H1 (cell line): ENCODE data around the gene FCGR3B. TPM values are rescaled to one million over a fixed set of nuclear protein-coding genes. Genes with fewer than 3 reads are reported as not detected.
"Not testable (repeated sequence)": the region's sequence is repeated elsewhere in the genome, so short reads cannot be mapped to it uniquely, and the experiment has no call there.

ENCODE experiments used
- CTCF ChIA-PET: fragments of 300-600 bp; sonication (Branson Sonifier 250); formaldehyde crosslinking; loops from one replicate; lab custom pipeline; 2021; ENCODE audit not compliant: partially characterized antibody; lab: Charles Lee
- POLR2A ChIA-PET: fragments of 300-600 bp; sonication (Branson Sonifier 250); formaldehyde crosslinking; loops from one replicate; lab custom pipeline; 2021; ENCODE audit warnings: inconsistent platforms; ENCODE audit not compliant: partially characterized antibody; lab: Charles Lee
- DNase-seq, 2 experiments: peaks; one replicate each; pipeline versions ENCODE4 v3.0.0 to v3.0.0-alpha.2; 2010 to 2022; ENCODE audit warnings: low spot score in 2 of 2, low read depth in 1 of 2, mixed read lengths in 1 of 2
- FAIRE-seq: peaks from 2 replicates; lab custom pipeline; 2011; peaks lifted over from hg19 to GRCh38; lab: Jason Lieb, UNC
- H2AFZ ChIP-seq: 2 replicates; pipeline ENCODE4 v1.8.1; 2012; ENCODE audit warnings: low read length, inconsistent platforms
- H2AK5ac ChIP-seq: 2 replicates; pipeline ENCODE4 v1.6.1; 2013; ENCODE audit warnings: low read depth, low read length
- H2BK120ac ChIP-seq: replicated peaks from 2 replicates; pipeline ENCODE3; 2013; ENCODE audit warnings: low read depth, low read length, inconsistent platforms
- H2BK12ac ChIP-seq: 2 replicates; pipeline ENCODE4 v1.6.1; 2013; ENCODE audit warnings: low read depth, low read length
- H2BK15ac ChIP-seq: 2 replicates; pipeline ENCODE4 v1.6.1; 2013; ENCODE audit warnings: low read length
- H2BK20ac ChIP-seq: 2 replicates; pipeline ENCODE4 v1.6.1; 2013; ENCODE audit warnings: low read length
- H2BK5ac ChIP-seq: 2 replicates; pipeline ENCODE4 v1.6.1; 2013; ENCODE audit warnings: low read depth, low read length
- H3K14ac ChIP-seq: 2 replicates; pipeline ENCODE4 v1.6.1; 2013; ENCODE audit warnings: inconsistent platforms; ENCODE audit not compliant: insufficient read length
- H3K18ac ChIP-seq: 2 replicates; pipeline ENCODE4 v1.6.1; 2013; ENCODE audit warnings: low read length; ENCODE audit errors: extremely low read depth
- H3K23ac ChIP-seq: 2 replicates; pipeline ENCODE4 v1.6.1; 2013; ENCODE audit warnings: inconsistent platforms; ENCODE audit not compliant: insufficient read length
- H3K23me2 ChIP-seq: 2 replicates; pipeline ENCODE4 v1.6.1; 2013; ENCODE audit warnings: low read depth, low read length
- H3K27ac ChIP-seq: 2 replicates; pipeline ENCODE4 v1.6.1; 2011; ENCODE audit warnings: low read depth, low read length, inconsistent platforms
- H3K27me3 ChIP-seq, 4 experiments: replicated peaks in 1 of 4; 1 replicate in 1 of 4; 2 replicates in 3 of 4; pipeline versions ENCODE4 v1.6.1 to v1.8.1; 2011 to 2013; ENCODE audit warnings: low read length in 3 of 4, mild to moderate bottlenecking in 3 of 4, inconsistent platforms in 2 of 4, mixed read lengths in 2 of 4, moderate library complexity in 1 of 4; ENCODE audit not compliant: control insufficient read depth in 3 of 4, insufficient read depth in 3 of 4; ENCODE audit errors: extremely low read depth in 1 of 4
- H3K36me3 ChIP-seq, 4 experiments: 2 replicates each; pipeline versions ENCODE4 v1.6.1 to v1.8.1; 2011 to 2013; ENCODE audit warnings: mild to moderate bottlenecking in 4 of 4, low read length in 3 of 4, moderate library complexity in 2 of 4, control low read depth in 1 of 4, inconsistent platforms in 1 of 4; ENCODE audit not compliant: insufficient read depth in 4 of 4, control insufficient read depth in 2 of 4
- H3K4ac ChIP-seq: replicated peaks from 2 replicates; pipeline ENCODE3; 2013; ENCODE audit warnings: low read length, low read depth, mixed read lengths, inconsistent platforms; ENCODE audit not compliant: insufficient read length
- H3K4me1 ChIP-seq, 4 experiments: replicated peaks in 1 of 4; 1 replicate in 1 of 4; 2 replicates in 3 of 4; pipeline versions ENCODE4 v1.6.1 to v1.8.1; 2011 to 2013; ENCODE audit warnings: low read length in 3 of 4, inconsistent platforms in 2 of 4, mixed read lengths in 1 of 4; ENCODE audit not compliant: insufficient read depth in 4 of 4, control insufficient read depth in 3 of 4
- H3K4me2 ChIP-seq, 2 experiments: 2 replicates each; pipeline versions ENCODE4 v1.6.1 to v1.8.1; 2011 to 2013; ENCODE audit warnings: low read depth in 2 of 2, low read length in 2 of 2, control low read depth in 1 of 2, inconsistent platforms in 1 of 2, mild to moderate bottlenecking in 1 of 2; ENCODE audit not compliant: insufficient read depth in 1 of 2
- H3K4me3 ChIP-seq, 4 experiments: fragments of 200-600, 300-600 bp in 1 of 4; sonication (generic), shearing (Covaris generic), sonication (Bioruptor Twin) in 1 of 4; 2 replicates each; pipeline versions ENCODE4 v1.5.1 to v1.8.1; 2011 to 2016; ENCODE audit warnings: low read length in 4 of 4, low read depth in 3 of 4, control low read depth in 2 of 4, inconsistent platforms in 2 of 4, mild to moderate bottlenecking in 2 of 4, mixed read lengths in 1 of 4, moderate library complexity in 1 of 4; ENCODE audit not compliant: insufficient read depth in 2 of 4; ENCODE audit errors: extremely low read depth in 1 of 4
- H3K56ac ChIP-seq: replicated peaks from 2 replicates; pipeline ENCODE3; 2013; ENCODE audit warnings: low read depth, mild to moderate bottlenecking, mixed read lengths, low read length, inconsistent platforms; ENCODE audit not compliant: insufficient read length
- H3K79me1 ChIP-seq: 2 replicates; pipeline ENCODE4 v1.6.1; 2013; ENCODE audit warnings: low read depth, low read length, control low read depth
- H3K79me2 ChIP-seq, 2 experiments: 2 replicates each; pipeline versions ENCODE4 v1.6.1 to v1.8.1; 2012 to 2013; ENCODE audit warnings: low read length in 2 of 2, mild to moderate bottlenecking in 2 of 2, inconsistent platforms in 1 of 2; ENCODE audit not compliant: insufficient read depth in 2 of 2, control insufficient read depth in 1 of 2
- H3K9ac ChIP-seq, 4 experiments: replicated peaks in 1 of 4; 1 replicate in 1 of 4; 2 replicates in 3 of 4; pipeline versions ENCODE4 v1.6.1 to v1.8.1; 2011 to 2013; ENCODE audit warnings: low read depth in 3 of 4, low read length in 3 of 4, control low read depth in 2 of 4, mild to moderate bottlenecking in 2 of 4, moderate library complexity in 2 of 4, inconsistent platforms in 1 of 4; ENCODE audit errors: extremely low read depth in 1 of 4
- H3K9me3 ChIP-seq, 2 experiments: 2 replicates each; pipeline versions ENCODE4 v1.6.1 to v1.8.1; 2012 to 2013; ENCODE audit warnings: mild to moderate bottlenecking in 2 of 2, moderate library complexity in 2 of 2, control low read depth in 1 of 2, inconsistent platforms in 1 of 2, low read depth in 1 of 2, low read length in 1 of 2, mixed read lengths in 1 of 2; ENCODE audit not compliant: insufficient read depth in 2 of 2
- H4K20me1 ChIP-seq, 2 experiments: replicated peaks in 1 of 2; 2 replicates each; pipeline versions ENCODE3 to v1.8.1; 2011 to 2013; ENCODE audit warnings: inconsistent platforms in 2 of 2, low read length in 2 of 2, mild to moderate bottlenecking in 1 of 2; ENCODE audit not compliant: insufficient read depth in 2 of 2, control insufficient read depth in 1 of 2
- H4K5ac ChIP-seq: 2 replicates; pipeline ENCODE4 v1.6.1; 2013; ENCODE audit warnings: low read length, low read depth, mixed read lengths, inconsistent platforms; ENCODE audit not compliant: insufficient read length
- H4K8ac ChIP-seq: 2 replicates; pipeline ENCODE4 v1.8.0; 2013; ENCODE audit warnings: mild to moderate bottlenecking, moderate library complexity, low read length, inconsistent platforms; ENCODE audit not compliant: insufficient read depth; ENCODE audit errors: extremely low read depth
- H4K91ac ChIP-seq: replicated peaks from 2 replicates; pipeline ENCODE3; 2013; ENCODE audit warnings: low read length, mixed read lengths, inconsistent platforms; ENCODE audit not compliant: insufficient read length
- WGBS, 2 experiments: shearing (Covaris generic) in 1 of 2; methylation state at CpG; one replicate each; pipeline versions ENCODE4 v1.1.6 to v1.1.7; 2013 to 2015; ENCODE audit warnings: low lambda C conversion rate in 2 of 2, mixed read lengths in 2 of 2, inconsistent platforms in 1 of 2, low coverage in 1 of 2, missing lambda C conversion rate in 1 of 2; ENCODE audit not compliant: insufficient replicate concordance in 2 of 2, insufficient coverage in 1 of 2, insufficient read length in 1 of 2; ENCODE audit errors: extremely low coverage in 1 of 2, missing lambda C conversion rate in 1 of 2; 5-methylcytosine and 5-hydroxymethylcytosine counted together
- polyA plus RNA-seq, 7 experiments: library from polyadenylated mRNA; depleted of rRNA in 3 of 7; stranded (reverse) in 5 of 7; unstranded in 2 of 7; fragments of >200 nt in 5 of 7; fragments of 200-250 nt in 2 of 7; gene quantifications; 1 replicate in 5 of 7; 2 replicates in 1 of 7; 4 replicates in 1 of 7; pipeline versions ENCODE4 v1.2.1 to v1.2.3, GENCODE V29; 2011 to 2013; ENCODE audit warnings: missing spikeins in 2 of 7, mixed read lengths in 2 of 7
- total RNA-seq: library from RNA; stranded (reverse); fragmentation: NEBNext Ultra II Directional; extraction: Animal tissue kit (Norgen Biotek cat#: 25700); gene quantifications from 2 replicates; pipeline ENCODE4 v1.2.1, GENCODE V29; 2021

Gene FCGR3B
- total and polyA plus RNA-seq, 2 of the 8 experiments (the other 6 are each of a cell fraction or from before 2014, with no cell fraction given) = not detected

DNA sequence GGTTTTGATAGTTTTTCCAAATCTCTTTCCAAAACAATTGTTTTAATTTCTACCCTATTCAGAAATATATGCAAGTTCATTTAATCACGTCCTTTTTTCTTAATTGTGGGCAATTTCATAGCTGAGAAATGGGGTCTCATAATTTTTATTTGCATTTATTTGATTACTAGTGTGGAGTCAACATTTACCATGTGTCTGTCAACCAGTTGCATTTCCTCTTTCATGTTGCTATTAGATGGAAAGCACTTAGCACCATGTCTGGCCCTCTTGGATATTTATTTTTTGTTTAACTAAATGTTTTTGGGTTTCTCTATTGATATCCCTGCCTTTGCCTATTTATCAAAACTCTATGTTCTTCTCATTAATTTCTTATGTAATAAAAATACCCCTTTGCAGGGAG, 13.9 kb upstream of the FCGR3B start:
- H3K27ac ChIP-seq, H3K79me2 ChIP-seq, H2BK15ac ChIP-seq, H2BK12ac ChIP-seq, H3K56ac ChIP-seq, H3K9ac ChIP-seq, H3K4me2 ChIP-seq, DNase-seq, H3K9me3 ChIP-seq, H2AK5ac ChIP-seq, H3K23me2 ChIP-seq, POLR2A ChIA-PET, H3K18ac ChIP-seq, H2AFZ ChIP-seq, H3K4me1 ChIP-seq, H3K27me3 ChIP-seq, FAIRE-seq, H4K5ac ChIP-seq, H3K14ac ChIP-seq, H3K79me1 ChIP-seq, H4K20me1 ChIP-seq, H3K4me3 ChIP-seq, H2BK120ac ChIP-seq, H3K36me3 ChIP-seq, H2BK5ac ChIP-seq, H4K91ac ChIP-seq, H3K23ac ChIP-seq, H3K4ac ChIP-seq, H4K8ac ChIP-seq, H2BK20ac ChIP-seq: not testable (repeated sequence)
- CTCF ChIA-PET = interaction anchor here (1.0 kb wide), 1 partner anchor 82 kb away, joined by 3 read pairs; no protein-coding TSS in a partner anchor
- 80% methylated on average over 1 of the region's 1 CpG; no CpG with 5 or more reads in 1 of the 2 experiments for WGBS, 2 experiments

DNA sequence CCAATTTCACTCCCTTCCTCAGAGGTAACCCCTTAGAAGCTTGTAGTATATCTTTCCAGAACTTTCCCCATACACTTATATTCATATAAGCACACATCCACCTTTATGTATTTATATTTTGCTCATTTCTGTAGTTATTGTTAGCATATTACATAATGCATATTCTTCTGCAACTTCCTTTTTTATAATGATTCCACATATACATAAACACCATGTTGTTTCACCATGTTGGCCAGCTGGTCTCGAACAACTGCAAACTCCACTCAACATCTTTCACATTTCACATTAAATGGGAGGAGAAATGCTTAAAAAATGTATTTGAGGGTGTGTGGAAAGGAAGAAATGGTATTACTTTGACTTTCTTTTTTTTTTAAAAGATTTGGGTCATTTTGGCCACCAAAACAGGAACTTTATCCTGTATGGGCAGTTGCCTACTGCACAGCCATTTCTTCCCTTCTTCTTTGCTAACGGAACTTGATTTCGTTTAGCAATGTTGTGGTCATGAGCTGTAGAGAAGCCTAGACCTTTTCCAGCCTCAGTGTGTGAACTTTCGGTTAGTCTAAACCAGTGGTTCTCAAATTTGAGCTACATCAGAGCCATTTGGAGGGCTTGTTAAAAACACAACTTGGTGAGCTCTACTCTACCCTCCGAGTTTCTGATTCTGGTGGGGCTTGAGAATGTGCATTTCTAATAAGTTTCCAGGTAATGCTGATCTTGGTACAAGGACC, 12.7 kb upstream of the FCGR3B start:
- not testable (repeated sequence) for H4K91ac ChIP-seq, H2BK5ac ChIP-seq

More for the DNA sequence above, 12.7 kb upstream of the FCGR3B start:
- H3K56ac ChIP-seq, H3K18ac ChIP-seq, CTCF ChIA-PET, H3K79me2 ChIP-seq, H3K79me1 ChIP-seq, DNase-seq, H4K8ac ChIP-seq, H2BK12ac ChIP-seq, H4K5ac ChIP-seq, H4K20me1 ChIP-seq, H3K9me3 ChIP-seq, H2AFZ ChIP-seq, H2BK20ac ChIP-seq, H3K23ac ChIP-seq, H2BK120ac ChIP-seq, H2AK5ac ChIP-seq, H3K14ac ChIP-seq, H3K27ac ChIP-seq, H2BK15ac ChIP-seq, FAIRE-seq, POLR2A ChIA-PET, H3K36me3 ChIP-seq, H3K27me3 ChIP-seq, H3K4ac ChIP-seq, H3K4me3 ChIP-seq, H3K4me2 ChIP-seq, H3K9ac ChIP-seq, H3K23me2 ChIP-seq, H3K4me1 ChIP-seq: not testable (repeated sequence)
- WGBS, 2 experiments = 89% methylated on average over 5 of the region's 5 CpGs; no CpG with 5 or more reads in 1 of the 2 experiments
